GM23248 (cell line): ENCODE measurements around the gene SF3B6.

Experiments
- EZH2 ChIP-seq: fragments of 200-600 bp; sonication (generic); IDR thresholded peaks from 2 replicates; pipeline ENCODE4 v1.6.1; 2018; ENCODE audit warnings: antibody characterized with exemption, mild to moderate bottlenecking; ENCODE audit not compliant: insufficient read depth, poor library complexity, severe bottlenecking
- EZH2phosphoT487 ChIP-seq: fragments of 200-600 bp; sonication (generic); IDR thresholded peaks from 2 replicates; pipeline ENCODE4 v1.6.1; 2018; ENCODE audit warnings: antibody characterized with exemption, moderate library complexity, mild to moderate bottlenecking, low read depth; ENCODE audit not compliant: insufficient read depth

DNA sequence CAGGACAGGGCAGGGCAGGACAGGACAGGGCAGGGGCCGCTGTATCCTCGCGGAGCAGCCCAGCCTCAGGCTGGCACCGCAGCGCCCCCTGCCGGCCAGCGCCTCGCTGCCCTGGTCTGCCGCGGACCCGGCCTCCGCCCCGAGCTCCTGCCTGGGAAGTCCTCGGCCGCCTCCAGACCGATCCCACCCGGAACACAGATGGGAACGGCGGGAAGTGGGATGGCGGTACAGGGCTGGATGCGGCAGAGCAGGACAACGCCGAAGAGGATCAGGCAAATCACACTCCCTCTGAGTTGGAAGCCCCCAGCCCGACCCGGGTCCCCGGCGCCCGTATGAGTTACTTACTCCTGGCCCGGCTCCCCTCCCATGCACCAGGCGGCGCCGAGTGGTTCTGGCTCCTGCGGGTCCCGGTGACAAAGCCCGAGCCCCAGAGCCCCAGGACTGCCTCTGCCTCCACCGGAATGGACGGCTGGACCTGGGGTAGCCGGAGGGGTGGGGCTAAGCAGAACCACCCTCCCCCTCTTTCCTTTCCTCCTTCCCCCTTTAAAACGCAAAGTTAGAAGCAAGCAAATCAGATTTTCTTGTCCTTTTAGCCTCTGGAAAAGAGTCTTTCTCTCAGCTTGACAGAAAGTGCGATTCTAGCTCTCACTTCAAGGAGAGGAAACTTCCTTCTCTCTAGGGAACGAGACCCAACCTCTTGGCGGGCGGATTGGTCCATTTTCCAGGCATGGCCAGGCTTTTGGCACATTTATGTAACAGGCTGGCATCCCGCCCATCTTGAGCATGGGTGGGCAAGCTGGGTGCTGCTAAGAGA lies 8.5 kb upstream of the SF3B6 start, which contains the start of gene TP53I3:
- TF ChIP-seq EZH2phosphoT487 (no peak), EZH2 (no peak)
